Measurements from ENCODE around the gene SH3RF1. TPM values are rescaled to one million over a fixed set of nuclear protein-coding genes. Genes with fewer than 3 reads are reported as not detected.

The SH3RF1 gene
- total RNA-seq, 1 experiment from 2014 or later: 11.5 TPM

GRCh38 chr4:169147191-169147590, 123.6 kb downstream of the SH3RF1 start:
- Histone ChIP-seq H3K4me1 (ENCODE audit: control insufficient read depth, insufficient read depth, low read length) (peaks cover 5% of the 10 kb centered on the region; the same call in 1 of the 2 replicates), H3K36me3 (ENCODE audit: control insufficient read depth, insufficient read depth, low read length) (no peaks in the 10 kb centered on the region), H3K27me3 (ENCODE audit: control insufficient read depth, insufficient read depth, low read length) (no peaks in the 10 kb centered on the region), H3K4me3 (ENCODE audit: low read depth in 2 of 2, low read length in 2 of 2) (no peak overlapping the region), H3K9me3 (ENCODE audit: control insufficient read depth, insufficient read depth, low read depth, low read length) (no peaks in the 10 kb centered on the region), H3K27ac (ENCODE audit: low read length) (no peak overlapping the region)
- peak; percentile 30 for DNase-seq (ENCODE audit: low read depth, low spot score)
- TF ChIP-seq REST (IDR thresholded peaks at IDR 0.05; ENCODE audit: insufficient read depth in 1 of 2, low read depth in 2 of 2, low read length in 1 of 2) (no peak), POLR2AphosphoS5 (IDR thresholded peaks at IDR 0.05; ENCODE audit: low read depth, low read length) (no peak), SIN3A (IDR thresholded peaks at IDR 0.05; ENCODE audit: borderline replicate concordance, insufficient read depth, low read depth, low read length) (no peak), TCF7L2 (IDR thresholded peaks at IDR 0.05; ENCODE audit: low read depth, low read length) (no peak)
- TF ChIP-seq, protein P1, sequence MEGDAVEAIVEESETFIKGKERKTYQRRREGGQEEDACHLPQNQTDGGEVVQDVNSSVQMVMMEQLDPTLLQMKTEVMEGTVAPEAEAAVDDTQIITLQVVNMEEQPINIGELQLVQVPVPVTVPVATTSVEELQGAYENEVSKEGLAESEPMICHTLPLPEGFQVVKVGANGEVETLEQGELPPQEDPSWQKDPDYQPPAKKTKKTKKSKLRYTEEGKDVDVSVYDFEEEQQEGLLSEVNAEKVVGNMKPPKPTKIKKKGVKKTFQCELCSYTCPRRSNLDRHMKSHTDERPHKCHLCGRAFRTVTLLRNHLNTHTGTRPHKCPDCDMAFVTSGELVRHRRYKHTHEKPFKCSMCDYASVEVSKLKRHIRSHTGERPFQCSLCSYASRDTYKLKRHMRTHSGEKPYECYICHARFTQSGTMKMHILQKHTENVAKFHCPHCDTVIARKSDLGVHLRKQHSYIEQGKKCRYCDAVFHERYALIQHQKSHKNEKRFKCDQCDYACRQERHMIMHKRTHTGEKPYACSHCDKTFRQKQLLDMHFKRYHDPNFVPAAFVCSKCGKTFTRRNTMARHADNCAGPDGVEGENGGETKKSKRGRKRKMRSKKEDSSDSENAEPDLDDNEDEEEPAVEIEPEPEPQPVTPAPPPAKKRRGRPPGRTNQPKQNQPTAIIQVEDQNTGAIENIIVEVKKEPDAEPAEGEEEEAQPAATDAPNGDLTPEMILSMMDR (IDR thresholded peaks at IDR 0.05): no peak
- no TSS peak for BruUV-seq (replicated peaks)
- intact Hi-C loops (cut with micrococcal nuclease; ENCODE audit: unreplicated experiment) (no loop called here), in situ Hi-C loops (cut with HindIII; ENCODE audit: low pct_unique_long_range_greater_than_20kb, low sequenced_read_pairs) (no loop called here)
- no peak; the same call in 1 of the 2 replicates for ATAC-seq
- ChIA-PET CTCF (no interaction called here), POLR2A (no interaction called here)

DNA sequence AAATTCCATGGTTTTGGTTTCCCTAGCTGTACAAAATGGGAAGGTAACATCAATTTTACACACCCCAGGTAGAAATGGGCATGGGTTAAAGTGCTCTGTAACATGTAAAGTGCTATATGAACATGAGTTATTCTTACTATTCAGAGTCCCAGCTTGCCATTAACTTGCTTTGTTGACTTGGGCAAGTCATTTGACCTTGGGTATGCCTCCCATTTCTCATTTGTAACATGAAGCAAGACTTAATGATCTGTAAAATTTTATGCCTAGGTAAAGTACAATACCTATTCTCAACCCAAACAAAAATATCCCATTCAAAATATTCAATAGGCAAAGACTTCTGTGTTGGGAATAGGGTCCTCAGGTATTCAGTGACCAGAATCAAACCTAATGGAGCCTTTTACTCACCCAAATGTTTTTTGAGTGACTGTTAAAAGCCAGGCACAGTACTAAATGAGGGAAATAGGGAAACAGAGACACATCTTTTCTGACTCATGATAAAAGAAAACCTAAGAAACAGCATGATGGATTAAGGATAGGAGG, 126.6 kb downstream of the SH3RF1 start:
- Histone ChIP-seq H3K27ac (ENCODE audit: low read length) (no peak overlapping the region), H3K36me3 (ENCODE audit: control insufficient read depth, insufficient read depth, low read length) (no peaks in the 10 kb centered on the region), H3K9me3 (ENCODE audit: control insufficient read depth, insufficient read depth, low read depth, low read length) (no peaks in the 10 kb centered on the region), H3K4me1 (ENCODE audit: control insufficient read depth, insufficient read depth, low read length) (peaks cover 5% of the 10 kb centered on the region; the same call in 1 of the 2 replicates), H3K27me3 (ENCODE audit: control insufficient read depth, insufficient read depth, low read length) (no peaks in the 10 kb centered on the region), H3K4me3 (ENCODE audit: low read depth in 2 of 2, low read length in 2 of 2) (no peak overlapping the region)
- ATAC-seq (no peak), DNase-seq (ENCODE audit: low read depth, low spot score) (no peak)
- ChIA-PET POLR2A (interaction anchor here (0.6 kb wide), 1 partner anchor 909 kb away, joined by 7 read pairs; no protein-coding TSS in a partner anchor), CTCF (no interaction called here)
- intact Hi-C loops (cut with micrococcal nuclease; ENCODE audit: unreplicated experiment) (no loop called here), in situ Hi-C loops (cut with HindIII; ENCODE audit: low pct_unique_long_range_greater_than_20kb, low sequenced_read_pairs) (no loop called here)
- TF ChIP-seq POLR2AphosphoS5 (IDR thresholded peaks at IDR 0.05; ENCODE audit: low read depth, low read length) (no peak), SIN3A (IDR thresholded peaks at IDR 0.05; ENCODE audit: borderline replicate concordance, insufficient read depth, low read depth, low read length) (no peak), REST (IDR thresholded peaks at IDR 0.05; ENCODE audit: insufficient read depth in 1 of 2, low read depth in 2 of 2, low read length in 1 of 2) (no peak), TCF7L2 (IDR thresholded peaks at IDR 0.05; ENCODE audit: low read depth, low read length) (no peak)
- TF ChIP-seq, protein P1 (IDR thresholded peaks at IDR 0.05): no peak
- BruUV-seq (replicated peaks): no TSS peak
